ENCODE results near the gene CDYL2.

CDYL2 gene

GRCh38 chr16:80622007-80622406 is 182.4 kb downstream of the CDYL2 start:
- no peak for DNase-seq (ENCODE audit: low spot score)

GRCh38 chr16:80620736-80621605 is 183.4 kb downstream of the CDYL2 start:
- no peak for DNase-seq (ENCODE audit: low spot score)

GRCh38 chr16:80619824-80620223 is 184.6 kb downstream of the CDYL2 start:
- DNase-seq (ENCODE audit: low spot score): no peak

- no peak for DNase-seq (ENCODE audit: low spot score)
Observed at GRCh38 chr16:80618862-80619648, 185.3 kb downstream of the CDYL2 start.

- DNase-seq (ENCODE audit: low spot score): no peak
Observed at GRCh38 chr16:80616362-80616761, 188.0 kb downstream of the CDYL2 start.

- no peak for DNase-seq (ENCODE audit: low spot score)
Observed at GRCh38 chr16:80615735-80616134, 188.7 kb downstream of the CDYL2 start.

- DNase-seq (ENCODE audit: low spot score): no peak
Observed at GRCh38 chr16:80614908-80615671, 189.3 kb downstream of the CDYL2 start.

- no peak for DNase-seq (ENCODE audit: low spot score)
Observed at GRCh38 chr16:80612461-80613017, 191.9 kb downstream of the CDYL2 start.

GRCh38 chr16:80611930-80612327 is 192.5 kb downstream of the CDYL2 start:
- no peak for DNase-seq (ENCODE audit: low spot score)

- DNase-seq (ENCODE audit: low spot score): no peak
Observed at GRCh38 chr16:80611171-80611929, 193.0 kb downstream of the CDYL2 start.

GRCh38 chr16:80610481-80611156 is 193.8 kb downstream of the CDYL2 start:
- DNase-seq (ENCODE audit: low spot score): no peak

- DNase-seq (ENCODE audit: low spot score): no peak
Observed at GRCh38 chr16:80608946-80609345, 195.5 kb downstream of the CDYL2 start.

- no peak for DNase-seq (ENCODE audit: low spot score)
Observed at GRCh38 chr16:80607204-80607603, 197.2 kb downstream of the CDYL2 start.

GRCh38 chr16:80606221-80606766 is 198.1 kb downstream of the CDYL2 start:
- no peak for DNase-seq (ENCODE audit: low spot score)

- no peak for DNase-seq (ENCODE audit: low spot score)
Observed at GRCh38 chr16:80604600-80605355, 199.6 kb downstream of the CDYL2 start.

- no peak for DNase-seq (ENCODE audit: low spot score)
Observed at GRCh38 chr16:80602894-80603293, 201.5 kb downstream of the CDYL2 start.

- DNase-seq (ENCODE audit: low spot score): no peak
Observed at GRCh38 chr16:80601182-80601581, 203.2 kb downstream of the CDYL2 start.

- no peak for DNase-seq (ENCODE audit: low spot score)
Observed at GRCh38 chr16:80599466-80599865, 204.9 kb downstream of the CDYL2 start.

- no peak for DNase-seq (ENCODE audit: low spot score)
Observed at GRCh38 chr16:80596507-80597207, 207.7 kb downstream of the CDYL2 start.
